Activated T-cell treated with anti-CD3 and anti-CD28 coated beads for 1 hour (primary cell): ENCODE data around the gene FCN3.
A peak's percentile ranks its signal among the peaks of the same experiment; 100 is the strongest.

Source experiments
- DNase-seq: peaks from one replicate; pipeline ENCODE4 v3.0.0-alpha.2; 2020; ENCODE audit warnings: low read depth

The FCN3 gene

DNA sequence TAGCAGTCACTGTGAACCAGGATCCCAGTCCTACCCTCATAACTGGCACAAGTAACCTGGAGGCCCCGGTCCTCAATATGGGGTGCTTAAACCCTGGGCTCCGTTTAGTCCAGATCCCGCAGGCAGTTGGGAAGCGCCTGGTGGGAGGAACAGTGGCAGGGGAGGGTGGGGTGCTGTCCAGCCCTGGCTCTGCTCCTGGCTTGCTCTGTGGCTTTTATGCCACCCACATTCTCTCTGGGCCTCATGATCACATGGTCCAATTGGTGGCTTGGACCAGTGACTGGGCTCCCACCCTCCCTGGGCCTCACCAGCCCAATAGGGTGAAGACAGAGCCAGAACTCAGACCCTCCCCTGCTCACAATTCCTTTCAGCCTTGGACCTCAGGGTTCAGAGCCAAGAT lies 5.6 kb upstream of the FCN3 start:
- no peak for DNase-seq

DNA sequence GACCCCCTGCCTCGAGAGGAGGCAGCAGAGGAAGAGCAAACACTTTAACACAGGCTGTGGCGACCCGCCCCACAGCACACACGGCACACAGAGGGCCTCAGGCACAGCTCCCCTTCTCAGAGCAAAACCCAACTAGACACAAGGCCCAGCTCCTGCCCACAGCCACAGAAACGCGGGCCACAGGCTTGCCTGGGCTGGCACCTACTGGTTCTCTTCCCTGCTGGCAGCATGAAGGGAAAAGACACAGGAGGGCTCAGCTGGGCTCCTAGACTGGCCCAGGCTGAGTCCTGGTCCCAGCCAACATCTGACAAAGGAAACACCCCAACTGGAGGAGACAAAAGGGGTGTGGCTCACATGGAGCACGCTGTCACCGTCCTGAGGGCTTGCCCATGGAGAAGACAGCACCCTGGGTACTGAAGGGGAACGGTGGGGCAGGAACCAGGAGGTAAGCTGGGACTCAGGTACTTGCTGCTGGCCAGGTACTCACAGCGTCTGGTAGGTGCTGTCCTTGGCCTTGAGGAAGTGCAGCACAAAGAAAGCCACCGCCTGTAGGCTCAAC lies 5.0 kb upstream of the FCN3 start:
- no peak for DNase-seq

DNA sequence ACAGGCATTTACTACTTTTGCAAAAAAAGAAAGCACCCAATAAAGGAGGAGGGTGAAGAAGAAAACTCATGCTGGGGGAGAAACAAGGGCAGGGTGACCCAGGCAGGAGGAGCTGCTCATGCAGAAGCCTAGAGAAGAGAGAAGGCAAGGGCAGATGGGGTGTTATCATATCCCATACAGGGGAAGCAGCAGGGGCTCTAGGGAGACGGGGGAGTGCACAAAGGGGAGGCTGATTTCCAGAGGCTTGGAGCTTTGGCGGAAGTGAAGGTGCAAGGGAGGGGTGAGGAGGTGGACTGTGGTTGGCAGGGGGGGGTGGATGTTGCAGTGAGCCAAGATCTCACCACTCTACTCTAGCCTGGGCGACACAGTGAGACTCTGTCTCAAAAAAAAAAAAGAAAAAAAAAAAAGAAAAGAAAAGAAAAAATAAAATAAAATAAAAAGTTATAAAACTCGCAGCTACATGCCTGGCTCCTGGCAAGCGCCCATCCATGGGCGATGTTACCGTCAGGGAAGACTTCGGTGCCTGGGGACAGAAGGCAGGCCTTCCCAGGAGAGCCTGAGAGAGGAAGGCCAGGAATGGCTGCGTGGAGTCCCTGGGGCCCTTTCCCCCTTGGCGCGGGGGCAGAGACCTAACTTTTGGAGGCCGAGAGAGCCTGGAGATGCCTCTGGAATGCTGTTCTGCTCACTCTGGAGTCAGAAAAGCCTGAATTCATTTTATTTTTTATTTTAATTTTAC lies 3.3 kb upstream of the FCN3 start:
- no peak for DNase-seq

DNA sequence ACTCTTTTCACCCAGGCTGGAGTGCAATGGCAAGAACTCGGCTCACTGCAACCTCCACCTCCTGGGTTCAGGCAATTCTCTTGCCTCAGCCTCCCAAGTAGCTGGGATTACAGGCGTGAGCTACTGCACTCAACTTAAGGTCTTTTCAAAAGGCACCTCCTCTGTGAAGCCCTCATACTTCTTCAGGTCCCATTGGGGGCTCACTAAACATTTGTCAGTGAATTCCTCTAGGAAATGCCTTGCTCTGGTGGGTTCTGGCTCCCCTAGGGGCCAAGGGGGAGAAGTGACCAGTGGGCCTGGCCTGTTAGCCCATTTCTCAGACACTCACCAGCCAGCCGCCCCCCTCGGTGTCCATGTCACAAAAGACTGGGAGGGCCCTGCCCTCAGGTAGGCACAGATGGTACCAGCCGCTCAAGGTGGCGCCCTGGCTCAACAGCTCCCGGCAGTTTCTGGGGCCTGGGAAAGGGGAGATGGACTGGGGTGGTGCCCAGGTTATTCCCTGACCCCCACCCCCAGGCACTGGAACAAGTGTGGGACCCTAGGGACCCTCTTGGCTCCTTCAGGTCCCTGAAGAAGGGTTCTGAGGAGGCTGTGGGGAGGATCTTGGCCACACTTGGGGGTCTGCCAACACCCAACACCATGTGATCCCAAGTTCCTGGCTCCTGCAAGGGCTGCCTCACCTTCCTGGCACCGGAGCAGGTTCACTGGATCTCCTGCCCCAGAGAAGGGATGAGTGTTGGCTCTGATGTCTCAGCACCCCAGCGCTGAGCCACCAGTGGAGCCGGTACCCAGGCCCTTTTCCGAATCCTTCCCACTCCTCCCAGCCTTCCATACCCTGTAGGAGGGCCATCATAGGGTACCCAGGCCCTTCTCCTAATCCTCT lies 1.6 kb downstream of the FCN3 start:
- no peak for DNase-seq

DNA sequence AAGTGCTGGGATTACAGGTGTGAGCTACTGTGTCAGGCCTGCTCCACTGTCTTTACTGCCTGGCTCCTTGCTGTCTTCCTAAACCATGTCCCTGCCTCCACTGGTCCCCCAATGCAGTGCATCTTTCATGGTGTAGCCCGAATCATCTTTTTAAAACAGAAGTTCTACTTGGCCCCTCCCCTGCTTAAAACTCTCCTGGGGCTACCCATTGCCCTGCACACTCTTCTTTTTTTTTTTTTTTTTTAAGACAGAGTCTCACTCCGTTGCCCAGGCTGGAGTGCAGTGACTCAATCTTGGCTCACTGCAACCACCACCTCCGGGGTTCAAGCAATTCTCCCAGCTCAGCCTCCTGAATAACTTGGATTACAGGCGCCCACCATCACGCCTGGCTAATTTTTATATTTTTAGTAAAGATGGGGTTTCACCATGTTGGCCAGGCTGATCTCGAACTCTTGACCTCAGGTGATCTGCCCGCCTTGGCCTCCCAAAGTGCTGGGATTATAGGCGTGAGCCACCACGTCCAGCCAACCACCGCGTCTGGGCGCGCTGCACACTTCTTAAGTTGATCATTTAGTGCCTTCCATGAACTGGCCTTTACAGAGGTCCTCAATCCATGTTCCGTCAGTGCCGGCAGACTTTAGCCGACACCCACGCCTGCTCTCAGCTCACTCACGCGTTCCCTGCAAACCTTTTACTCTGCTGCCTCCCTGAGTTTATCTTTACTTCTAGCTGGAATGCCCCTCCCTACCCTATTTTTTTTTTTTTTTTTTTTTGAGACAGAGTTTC lies 2.4 kb downstream of the FCN3 start:
- DNase-seq = no peak

DNA sequence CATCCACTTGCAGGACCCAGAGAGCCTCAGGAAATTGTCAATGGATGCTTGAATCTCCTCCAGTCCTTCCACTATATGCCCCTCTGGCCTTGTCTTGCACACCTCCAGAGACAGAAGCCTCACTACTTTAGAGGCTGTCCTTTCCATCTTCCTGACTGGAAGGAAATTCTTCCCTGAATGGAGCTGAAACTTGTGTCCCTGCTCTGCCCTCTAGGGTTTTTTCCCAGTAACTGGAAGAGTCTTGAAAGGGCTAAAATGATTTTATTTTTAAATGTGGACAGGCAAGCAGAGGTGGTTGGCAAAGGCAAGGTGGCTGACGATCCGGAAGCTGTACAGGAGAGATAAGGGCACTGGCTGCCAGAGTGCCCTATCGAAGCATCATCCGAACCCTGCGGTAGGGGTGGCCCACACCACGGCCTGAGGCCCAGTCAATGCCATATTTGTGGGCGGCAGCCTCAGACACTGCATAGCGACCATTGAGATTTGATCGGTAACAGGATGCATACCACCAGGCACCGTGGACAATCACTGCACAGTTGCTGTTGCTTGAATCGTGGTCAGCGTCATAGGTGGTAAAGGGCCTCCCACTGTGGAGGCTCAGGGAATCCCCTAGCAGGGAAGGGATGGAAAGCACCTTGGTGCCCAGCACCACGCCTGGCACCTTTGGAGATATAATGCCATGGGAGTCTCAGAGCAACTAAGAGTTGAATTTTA lies 5.6 kb downstream of the FCN3 start:
- DNase-seq = no peak

DNA sequence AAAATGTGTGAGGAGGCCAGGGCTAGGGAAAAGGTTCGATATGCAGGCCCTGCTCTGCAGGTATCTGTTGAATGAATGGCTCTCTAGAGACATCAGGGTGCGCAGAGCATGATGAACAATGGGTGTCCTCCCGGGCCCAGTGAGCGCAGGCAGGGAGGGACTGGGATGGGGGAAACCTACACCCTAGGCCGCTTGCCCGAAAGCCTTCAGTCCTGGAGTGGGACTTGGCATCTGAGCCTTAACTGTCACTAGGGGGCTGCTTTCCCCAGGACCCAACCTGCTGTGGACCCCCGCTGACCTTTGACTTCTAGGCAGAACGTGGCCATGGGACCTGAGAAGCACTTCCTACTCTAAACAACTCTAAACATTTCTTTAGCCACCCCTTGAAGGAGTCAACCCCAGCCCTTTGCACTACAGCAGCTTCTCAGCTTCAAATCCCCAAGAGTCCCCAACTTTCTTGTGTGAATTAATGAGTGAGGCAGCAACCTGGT lies 7.4 kb downstream of the FCN3 start:
- DNase-seq = no peak

DNA sequence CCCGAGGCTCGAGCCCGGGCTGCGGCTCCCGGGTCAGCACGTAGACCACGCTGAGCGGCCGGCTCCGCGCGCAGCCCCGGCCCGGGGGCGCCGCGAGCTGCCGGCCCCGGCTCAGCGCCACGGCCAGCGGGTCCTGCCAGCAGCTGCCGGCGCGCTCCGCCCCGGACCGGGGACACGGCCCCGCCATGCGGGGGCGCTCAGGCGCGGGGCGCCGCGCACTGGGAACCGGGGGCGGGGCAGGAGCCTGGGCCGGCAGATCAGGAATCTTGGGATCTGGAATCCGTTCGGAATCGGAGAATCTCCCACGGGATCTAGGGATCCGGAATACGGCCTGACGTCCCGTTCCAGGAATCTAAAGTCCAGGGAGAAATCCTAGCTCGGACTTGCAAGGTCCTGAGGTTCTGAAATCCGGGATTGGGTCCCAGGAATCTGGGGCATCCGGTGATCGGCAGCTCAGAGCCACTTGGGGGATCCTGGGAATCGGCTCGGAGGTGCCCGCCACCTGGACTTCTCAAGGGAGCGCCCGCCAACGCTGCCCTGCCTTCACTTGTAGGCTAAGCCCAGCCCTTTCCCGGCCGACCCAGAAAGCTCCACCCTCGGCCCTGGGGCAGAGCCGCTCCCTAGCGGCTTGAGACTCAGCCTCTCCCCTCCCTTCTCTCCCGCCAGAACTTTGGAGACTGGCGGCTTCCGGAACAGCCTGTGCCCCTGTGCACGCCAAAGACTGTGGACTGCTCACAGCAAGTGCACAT lies 8.0 kb downstream of the FCN3 start, which contains the start of gene MAP3K6:
Gene MAP3K6, minus strand, starts transcription at position 551 of the 749 bp plus-strand sequence. Its CDS starts 364 bp downstream, at position 187.
- DNase-seq = no peak

DNA sequence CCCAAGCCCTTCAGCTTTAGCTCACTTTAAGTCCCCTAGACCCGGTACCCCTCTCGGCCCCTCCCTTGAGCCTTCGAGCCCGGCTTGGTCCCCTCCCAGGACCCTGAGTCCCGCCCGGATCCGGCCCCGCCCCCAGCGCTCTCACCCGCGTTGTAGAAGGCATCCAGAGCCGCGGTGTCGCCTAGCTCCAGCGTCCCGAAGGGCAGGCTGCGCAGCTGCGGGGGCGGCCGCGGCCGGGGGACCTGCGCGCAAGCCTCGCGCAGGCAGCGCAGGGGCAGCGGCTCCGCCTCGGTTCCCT lies 8.6 kb downstream of the FCN3 start:
- DNase-seq = peak; percentile 59

DNA sequence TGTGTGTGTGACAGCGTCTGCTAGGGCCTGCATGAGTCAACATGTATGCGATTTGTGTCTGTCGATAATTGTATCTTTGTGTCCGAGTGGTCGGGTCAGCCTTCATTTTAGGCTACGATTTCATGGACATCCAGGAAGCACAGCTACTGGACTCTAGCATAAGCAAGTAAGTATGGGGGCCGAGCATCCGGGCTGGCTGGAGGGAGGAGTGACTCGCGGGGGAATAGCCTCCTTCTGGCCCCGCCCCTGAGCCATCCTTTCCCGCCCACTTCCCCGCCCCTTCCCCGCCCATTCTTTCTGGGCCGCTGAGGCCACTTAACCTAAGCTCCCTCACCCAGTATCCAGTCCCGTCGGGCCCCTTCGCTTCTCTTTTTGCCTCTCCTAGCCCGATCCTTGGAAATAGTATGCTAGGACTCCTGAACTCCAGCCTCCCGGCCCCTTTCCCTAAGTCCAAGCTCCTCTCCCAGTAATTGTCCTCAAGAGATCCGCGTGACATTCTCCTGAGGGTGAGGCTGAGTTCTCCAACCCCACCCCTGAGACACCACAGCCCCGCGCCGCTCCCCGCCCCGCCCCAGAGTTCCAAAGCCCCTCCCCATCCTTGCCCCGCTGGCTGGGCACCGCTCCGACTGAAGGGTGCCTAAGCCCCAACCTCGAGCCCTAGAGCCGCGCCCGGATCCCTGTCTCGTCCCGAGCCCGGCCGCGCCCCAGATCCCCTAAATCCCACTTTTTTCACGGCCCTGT lies 9.1 kb downstream of the FCN3 start:
- peak; percentile 76 for DNase-seq

DNA sequence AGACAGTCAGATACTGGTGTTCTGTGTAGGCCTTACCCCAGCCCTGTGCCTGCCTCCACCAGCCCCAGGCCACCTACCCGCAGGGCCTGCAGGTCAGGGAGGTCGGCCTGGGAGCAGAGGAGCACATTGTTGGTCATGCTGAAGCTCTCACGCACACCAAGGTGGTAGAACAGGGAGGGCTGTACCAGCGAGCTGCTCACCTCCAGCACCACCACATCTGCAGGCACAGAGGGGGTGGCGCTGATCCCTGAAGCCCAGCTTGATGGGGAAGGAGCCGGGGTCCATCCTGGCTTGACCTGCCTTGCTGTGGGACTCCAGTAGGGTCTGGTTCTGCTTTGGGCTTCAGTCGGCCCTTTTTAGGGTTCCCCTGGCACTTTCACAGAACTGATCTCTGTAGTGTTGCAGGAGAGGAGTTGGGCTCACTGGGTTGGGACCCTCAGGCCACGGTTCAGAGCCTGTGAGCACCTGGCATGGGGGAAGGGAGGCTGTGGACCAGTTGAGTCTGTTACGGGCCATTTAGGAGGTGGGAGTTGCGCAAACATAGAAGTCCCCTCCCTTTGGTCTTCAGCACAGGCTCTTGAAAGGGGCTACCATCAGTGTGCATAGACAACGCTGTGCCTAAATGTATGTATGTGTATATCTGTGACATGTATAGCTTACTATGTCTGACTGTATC lies 9.8 kb downstream of the FCN3 start:
- no peak for DNase-seq

DNA sequence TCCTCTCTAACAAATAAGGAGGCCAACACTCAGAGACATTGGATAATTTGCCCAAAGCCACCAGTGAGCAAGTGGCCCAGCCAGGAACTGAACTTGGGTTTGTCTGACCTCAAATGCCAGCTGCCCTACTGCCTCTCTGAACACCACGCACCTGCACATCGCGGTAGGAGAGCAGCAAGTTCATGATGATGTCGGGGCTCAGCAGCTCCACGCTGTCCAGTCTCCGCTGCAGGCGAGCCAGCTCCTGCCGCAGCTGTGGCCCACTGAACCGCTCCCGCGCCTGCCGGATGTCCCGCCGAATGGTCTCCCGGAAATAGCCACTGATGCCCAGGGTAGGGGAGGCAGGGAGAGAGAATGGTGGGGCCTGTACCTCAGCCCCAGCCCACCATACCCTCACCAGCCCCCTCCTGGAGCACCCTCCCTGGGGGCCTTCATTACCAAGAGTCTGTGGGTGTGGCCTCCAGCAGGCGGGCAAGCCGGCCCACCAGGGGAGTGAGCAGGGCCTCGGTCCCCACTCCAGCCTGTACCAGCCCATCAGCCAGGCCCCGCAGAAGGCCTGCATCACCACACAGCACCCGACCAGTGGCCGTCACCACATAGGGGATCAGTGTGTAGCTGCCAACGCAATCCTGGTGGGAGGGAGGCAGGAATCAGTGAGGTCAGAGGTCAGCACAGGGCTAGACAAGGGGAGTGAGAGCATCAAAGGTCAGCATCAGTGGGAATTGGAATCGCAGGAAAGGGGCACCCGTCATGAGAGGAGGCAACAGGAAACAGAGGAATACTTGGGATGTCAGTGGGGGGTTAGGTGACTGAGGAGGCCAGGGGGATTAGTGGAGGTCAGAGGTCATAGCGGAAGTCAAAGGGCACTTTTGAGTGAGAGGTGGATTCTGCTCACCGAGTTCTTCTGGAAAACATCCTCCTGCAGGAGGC lies 10.6 kb downstream of the FCN3 start:
- DNase-seq = no peak

DNA sequence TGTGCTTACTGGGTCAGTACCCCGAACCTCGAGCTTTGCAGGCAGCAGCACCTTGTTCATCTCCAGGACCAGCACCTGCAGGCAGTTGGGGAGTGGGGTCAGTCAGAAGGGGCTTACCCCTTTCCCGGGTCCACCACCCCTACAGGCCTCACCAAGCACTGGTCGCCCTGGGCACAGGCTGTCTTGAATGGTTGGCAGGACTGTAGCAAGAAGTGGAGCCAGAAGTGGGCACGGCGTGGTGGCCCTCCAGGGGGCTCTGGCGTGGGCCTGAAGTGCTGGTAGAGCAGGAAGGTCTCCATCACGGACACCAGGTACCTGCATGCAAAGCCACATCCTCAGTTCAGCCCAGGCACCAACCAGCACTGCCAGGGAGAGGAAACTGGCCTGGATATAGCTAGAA lies 13.1 kb downstream of the FCN3 start:
- DNase-seq = no peak

DNA sequence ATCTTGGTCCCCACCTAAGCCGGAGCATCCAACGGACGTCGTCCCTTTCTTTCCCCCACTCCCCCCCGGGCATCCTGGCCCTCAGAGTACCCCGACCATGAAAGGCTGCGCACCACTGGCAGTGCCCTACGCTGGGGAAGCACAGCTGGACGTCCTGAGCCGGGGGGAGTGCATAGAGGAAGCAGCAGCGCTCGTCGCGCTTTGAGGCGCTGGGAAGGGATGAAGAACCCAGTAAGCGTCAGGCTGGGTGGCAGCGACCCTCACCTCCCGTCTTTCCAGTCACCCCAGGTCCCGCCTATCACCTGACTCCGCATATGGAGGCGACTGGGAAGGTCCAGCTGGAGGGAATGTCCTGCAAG lies 13.6 kb downstream of the FCN3 start:
- no peak for DNase-seq

DNA sequence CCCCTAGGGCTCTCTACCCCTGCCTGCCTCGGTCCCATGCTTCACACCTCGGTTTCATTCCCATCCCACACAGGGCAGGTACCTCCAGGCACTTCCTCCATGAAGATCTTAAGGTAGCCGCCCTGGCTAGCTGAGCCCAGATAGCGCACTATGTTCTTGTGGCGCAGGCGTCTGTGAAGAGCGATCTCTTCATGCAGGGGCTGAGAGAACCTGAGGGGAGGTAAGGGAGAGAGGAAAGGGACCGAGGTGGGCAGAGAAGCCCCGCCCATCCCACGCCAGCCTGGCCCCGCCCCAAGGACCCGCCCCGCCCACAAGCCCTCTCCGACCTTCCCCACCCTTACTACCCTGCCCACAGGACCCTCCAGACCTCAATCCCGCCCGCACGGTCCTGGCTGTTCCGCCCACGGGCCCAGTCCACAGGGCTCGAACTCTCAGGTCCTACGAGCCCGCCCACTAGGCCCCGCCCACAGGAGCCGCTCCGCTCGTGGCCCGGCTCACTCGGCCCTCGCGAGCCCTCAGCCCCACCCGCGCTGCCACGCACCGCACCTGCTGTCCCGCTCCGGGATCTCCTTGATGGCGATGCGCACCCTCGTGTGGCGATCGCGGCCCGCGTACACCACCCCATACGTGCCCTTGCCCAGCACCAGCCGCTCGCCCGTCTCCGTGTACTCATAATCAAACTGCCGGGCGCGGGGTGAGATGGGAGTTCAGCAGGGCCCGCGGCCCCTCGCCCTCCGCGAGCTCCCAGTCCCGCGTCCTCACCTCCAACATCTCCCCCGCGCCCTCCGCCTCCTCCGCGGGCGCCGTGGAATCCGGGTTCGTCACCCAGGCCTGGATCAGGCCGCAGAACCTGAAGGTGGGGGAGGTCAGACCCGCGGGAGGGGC lies 14.2 kb downstream of the FCN3 start:
- DNase-seq = peak; percentile 39

DNA sequence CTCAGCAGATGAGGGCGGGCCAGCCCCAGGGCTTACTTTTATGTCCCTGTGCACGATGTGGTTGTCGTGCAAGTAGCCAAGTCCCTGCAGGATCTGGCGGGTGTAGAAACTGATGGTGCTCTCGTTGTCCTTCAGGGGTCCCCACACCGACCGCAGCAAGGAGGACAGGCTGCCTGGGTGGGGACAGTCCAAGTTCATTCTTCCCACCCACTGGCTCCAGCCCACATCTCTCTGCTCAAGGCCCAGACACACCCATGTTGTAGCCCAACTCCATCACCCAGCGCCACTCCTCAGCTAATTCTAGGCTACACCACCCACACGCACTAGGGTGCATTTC lies 14.8 kb downstream of the FCN3 start:
- no peak for DNase-seq

DNA sequence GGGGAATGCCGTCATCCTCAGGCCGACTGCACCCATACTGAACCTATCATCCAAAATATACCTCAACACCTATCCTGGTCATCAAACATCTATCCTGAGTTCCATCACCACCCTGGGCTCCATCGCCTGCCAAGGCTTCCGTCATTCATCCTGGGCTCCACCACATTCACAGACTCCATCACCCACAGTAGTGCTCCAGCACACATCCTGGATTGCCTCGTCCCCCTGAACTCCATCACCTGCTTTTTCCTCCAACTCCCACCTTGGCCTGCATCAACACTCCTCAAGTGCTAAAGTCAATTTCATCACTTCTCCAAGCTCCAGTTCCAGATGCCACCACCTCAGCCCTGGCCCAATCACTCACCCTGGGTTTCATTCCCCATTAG lies 15.7 kb downstream of the FCN3 start:
- no peak for DNase-seq
